Superior temporal gyrus (tissue), 1 donor: ENCODE results near the gene CNTNAP5.

ENCODE experiments used
- DNase-seq: peaks from one replicate; pipeline ENCODE4 v3.0.0-alpha.2; 2016; ENCODE audit errors: extremely low spot score

CNTNAP5 gene

DNA sequence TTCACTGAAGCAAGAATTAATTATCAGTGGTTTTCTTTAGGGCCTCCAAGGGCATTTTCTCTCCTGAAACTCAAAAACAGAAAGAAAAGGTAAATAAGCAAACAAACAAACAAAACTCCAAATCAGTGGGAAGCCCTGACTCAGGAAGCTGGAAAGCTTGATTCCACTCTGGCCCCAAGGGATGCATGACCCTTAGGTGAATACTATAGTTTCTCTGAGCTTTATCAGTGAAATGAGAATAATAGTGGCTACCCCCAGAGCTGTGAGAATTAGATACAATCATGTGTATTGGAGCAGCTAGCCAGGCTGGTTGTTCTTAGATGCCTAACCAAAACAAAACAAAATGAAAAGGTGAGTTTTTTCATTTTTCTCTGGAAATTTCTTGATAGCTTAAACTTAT is 585.1 kb downstream of the CNTNAP5 start:
- no peak for DNase-seq

GRCh38 chr2:124610866-124611265 is 585.8 kb downstream of the CNTNAP5 start:
- no peak for DNase-seq

GRCh38 chr2:124623560-124623959 is 598.5 kb downstream of the CNTNAP5 start:
- DNase-seq = no peak

DNA sequence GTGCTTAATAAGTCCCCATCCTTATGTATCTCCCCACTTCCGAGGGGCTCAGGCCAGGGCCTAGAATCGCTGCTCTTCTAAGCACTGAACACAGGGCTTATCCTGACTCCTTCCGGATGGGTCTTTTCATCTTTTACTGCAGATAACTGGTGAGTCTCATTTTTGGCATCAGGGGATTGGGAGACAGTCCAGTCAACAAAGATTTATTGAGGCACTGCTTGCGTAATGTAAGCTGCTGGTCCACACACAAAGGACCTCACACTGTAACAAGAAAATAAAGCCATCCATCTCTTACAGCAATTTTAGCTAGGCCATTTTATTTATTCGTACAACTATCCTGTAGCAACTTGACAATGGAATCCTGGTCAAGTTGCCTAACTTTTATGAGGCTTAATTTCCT is 600.5 kb downstream of the CNTNAP5 start:
- no peak for DNase-seq

GRCh38 chr2:124626993-124627392 is 601.9 kb downstream of the CNTNAP5 start:
- no peak for DNase-seq

DNA sequence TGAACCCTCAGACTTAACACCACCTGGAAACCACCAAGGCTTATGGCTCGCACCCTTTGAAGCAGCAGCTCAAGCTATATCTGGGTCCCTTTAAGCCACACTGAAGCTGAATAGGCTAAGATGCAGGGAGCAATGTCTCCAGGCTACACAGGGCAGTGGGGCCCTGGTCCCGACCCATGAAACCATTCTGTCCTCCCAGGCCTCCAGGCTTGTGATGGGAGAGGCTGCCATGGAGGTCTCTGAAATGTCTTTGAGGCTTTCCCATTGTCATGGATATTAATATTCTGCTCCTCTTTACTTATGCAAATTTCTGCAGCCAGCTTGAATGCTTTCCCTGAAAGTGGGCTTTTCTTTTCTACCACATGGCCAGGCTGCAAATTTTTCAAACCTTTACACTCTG is 608.7 kb downstream of the CNTNAP5 start:
- no peak for DNase-seq

GRCh38 chr2:124639524-124639923 is 614.4 kb downstream of the CNTNAP5 start:
- no peak for DNase-seq

DNA sequence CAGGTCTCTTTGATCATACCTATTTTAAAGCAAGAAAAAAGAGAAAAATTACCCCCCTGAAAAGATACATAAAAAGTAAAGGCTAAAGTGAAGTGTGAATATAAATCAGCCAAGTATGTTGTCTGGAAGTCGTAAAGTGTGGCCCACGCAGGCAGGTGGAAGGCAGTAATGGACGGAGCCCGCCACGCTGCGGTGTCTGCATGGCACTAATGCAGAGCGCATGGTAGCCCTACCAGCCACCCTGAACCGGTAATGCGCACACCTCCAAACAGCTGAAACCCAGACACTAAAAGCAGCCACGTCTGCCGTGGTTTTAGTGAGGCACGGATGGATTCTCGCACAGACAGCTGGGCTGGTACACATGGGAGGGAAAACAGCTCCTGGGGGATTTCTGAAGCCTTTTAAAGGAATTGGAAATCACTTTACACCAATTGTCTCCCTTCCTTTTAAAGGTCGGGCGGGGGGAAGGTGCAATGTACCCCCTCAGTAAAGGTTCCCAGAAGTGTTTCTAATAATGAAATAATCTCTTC is 615.2 kb downstream of the CNTNAP5 start:
- DNase-seq = no peak

DNA sequence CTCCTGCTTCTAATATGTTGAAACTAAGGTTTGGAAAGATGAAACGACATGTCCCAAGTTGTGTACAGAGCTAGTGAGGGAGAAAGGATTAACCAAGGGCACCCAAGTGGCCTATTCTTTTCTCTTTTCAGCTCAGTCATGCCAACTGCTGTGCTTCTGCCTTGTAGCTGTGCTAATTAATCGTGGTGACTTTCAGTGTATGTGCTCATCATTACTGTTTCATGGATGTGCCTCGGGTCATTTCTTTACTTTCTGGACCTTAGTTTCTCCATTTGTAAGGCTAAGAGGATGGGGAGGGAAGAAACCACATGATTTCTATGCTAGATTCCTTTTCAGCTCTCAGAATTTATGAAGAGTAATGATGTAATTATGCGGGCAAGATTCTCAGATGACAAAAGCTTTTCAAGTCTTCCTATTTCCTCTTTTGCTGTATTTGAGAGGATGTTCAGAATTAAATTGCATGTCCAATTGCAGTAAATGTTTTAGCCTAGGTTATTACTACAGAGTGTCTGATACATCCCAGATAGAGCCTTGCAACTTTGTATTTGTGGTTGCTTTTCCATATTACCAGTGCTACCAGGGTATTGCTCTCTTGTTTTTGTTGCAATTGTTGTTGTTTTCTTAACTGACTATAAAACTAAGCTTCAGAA is 621.2 kb downstream of the CNTNAP5 start:
- DNase-seq = no peak

DNA sequence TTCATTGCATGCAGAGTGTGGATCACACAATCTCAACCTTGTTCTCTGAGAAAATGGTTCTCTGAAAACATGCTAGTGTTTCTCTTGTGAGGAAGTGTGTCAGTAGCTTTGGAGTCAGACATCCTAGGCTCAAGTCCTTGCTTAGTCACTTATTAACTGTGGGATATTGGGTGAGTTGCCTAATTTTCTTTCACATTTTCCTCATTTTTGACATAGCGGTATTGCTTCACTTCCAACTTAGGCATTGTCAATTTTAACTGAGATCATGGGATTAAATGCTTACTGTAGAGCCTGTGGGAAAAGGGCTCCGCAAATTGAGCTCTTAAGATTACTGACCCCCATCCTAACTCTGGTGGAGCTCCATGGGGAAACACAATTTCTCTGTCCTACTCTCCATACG is 622.2 kb downstream of the CNTNAP5 start:
- DNase-seq = no peak

GRCh38 chr2:124647663-124648062 is 622.6 kb downstream of the CNTNAP5 start:
- no peak for DNase-seq

GRCh38 chr2:124649001-124649400 is 623.9 kb downstream of the CNTNAP5 start:
- DNase-seq = no peak

- no peak for DNase-seq
Measured at GRCh38 chr2:124652099-124652498, 627.0 kb downstream of the CNTNAP5 start.

- no peak for DNase-seq
Measured at GRCh38 chr2:124658373-124658772, 633.3 kb downstream of the CNTNAP5 start.

DNA sequence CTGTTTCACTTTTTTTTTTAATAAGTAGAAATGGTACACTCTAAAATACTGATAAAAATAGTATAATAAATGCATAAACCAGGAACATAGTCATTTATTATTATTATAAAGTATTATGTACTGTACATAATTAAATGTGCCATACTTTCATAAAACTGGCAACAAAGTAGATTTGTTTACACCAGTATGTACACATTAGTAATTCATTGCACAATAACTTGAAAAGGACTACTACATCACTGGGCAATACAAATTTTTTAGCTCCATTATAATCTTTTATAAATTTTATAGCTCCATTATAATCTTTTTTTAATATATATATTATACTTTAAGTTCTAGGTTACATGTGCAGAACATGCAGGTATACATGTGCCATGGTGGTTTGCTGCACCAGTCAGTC is 636.5 kb downstream of the CNTNAP5 start:
- no peak for DNase-seq

- DNase-seq = no peak
Measured at GRCh38 chr2:124662946-124663644, 638.0 kb downstream of the CNTNAP5 start.

- DNase-seq = peak; percentile 19
Measured at GRCh38 chr2:124663645-124663997, 638.5 kb downstream of the CNTNAP5 start.

- no peak for DNase-seq
Measured at GRCh38 chr2:124664363-124664762, 639.3 kb downstream of the CNTNAP5 start.

- no peak for DNase-seq
Measured at GRCh38 chr2:124666976-124667375, 641.9 kb downstream of the CNTNAP5 start.

GRCh38 chr2:124668161-124668560 is 643.1 kb downstream of the CNTNAP5 start:
- DNase-seq = no peak

DNA sequence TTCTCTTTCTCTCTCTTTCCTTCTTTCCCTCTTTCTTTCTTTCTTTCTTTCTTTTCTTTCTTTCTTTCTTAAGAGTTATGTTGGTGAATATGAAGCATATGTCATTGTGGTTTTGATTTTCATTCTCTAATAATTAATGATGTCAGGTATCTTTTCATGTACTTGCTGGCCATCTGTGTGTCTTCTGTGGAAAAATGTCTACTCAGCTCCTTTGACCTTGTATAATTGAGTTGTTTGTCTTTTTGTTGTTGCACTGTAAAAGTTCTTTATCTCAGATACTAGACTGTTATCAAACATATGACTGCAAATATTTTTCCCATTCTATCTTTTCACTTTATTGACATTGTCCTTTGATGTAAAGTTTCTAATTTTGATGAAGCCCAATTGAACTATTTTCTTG is 645.1 kb downstream of the CNTNAP5 start:
- no peak for DNase-seq

DNA sequence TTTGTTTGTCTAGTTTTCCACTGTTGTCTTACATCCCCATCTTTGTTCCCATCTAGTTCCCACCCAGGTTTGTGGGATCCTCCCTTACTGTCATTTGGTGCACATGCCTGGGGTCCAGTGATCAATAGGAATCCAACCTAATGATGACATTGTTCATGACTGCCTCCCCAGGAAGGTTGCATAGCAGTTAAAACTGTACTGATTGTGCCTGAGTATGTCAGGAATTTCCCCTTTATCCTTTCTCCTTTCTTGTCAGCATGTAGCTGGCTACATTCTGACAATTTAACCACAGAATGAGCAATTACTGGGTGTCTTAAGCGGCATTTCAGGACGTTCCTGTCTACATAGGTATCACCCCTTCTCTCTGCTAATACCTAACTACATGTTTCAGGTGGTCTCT is 653.0 kb downstream of the CNTNAP5 start:
- no peak for DNase-seq
